AG10803 (cell line): Measurements from ENCODE around the gene LRP5.
A peak's percentile ranks its signal among the peaks of the same experiment; 100 is the strongest.
"Not testable (repeated sequence)": the region's sequence is repeated elsewhere in the genome, so short reads cannot be mapped to it uniquely, and the experiment has no call there.

Source experiments
- DNase-seq: peaks from one replicate; pipeline ENCODE4 v3.0.0; 2010; ENCODE audit warnings: low read depth
- H3K4me3 ChIP-seq: 2 replicates; pipeline ENCODE4 v1.5.1; 2011; ENCODE audit warnings: mild to moderate bottlenecking, low read length, control low read depth
- TF ChIP-seq, protein P1 (sequence below): conservative IDR thresholded peaks from 2 replicates; pipeline ENCODE4 v1.5.1; 2011; ENCODE audit warnings: mild to moderate bottlenecking, low read length, control low read depth, inconsistent platforms

The LRP5 gene

DNA sequence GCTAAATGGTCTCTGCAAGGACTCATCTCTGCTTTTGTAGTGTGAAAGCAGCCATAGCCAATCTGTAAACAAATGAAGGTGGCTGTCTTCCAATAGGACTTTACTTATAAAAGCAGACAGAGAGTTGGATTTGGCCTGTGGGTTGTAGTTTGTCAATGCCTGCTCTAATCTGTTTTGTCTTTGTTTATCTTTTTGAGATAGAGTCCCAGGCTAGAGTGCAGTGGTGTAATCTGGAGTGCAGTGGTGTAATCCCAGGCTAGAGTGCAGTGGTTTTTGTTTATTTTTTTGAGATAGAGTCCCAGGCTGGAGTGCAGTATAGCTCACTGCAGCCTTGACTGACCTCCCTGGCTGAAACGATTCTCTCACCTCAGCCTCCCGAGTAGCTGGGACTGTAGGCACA lies 156.7 kb downstream of the LRP5 start:
- no peak overlapping the region for H3K4me3 ChIP-seq
- DNase-seq = no peak
- TF ChIP-seq, protein P1, sequence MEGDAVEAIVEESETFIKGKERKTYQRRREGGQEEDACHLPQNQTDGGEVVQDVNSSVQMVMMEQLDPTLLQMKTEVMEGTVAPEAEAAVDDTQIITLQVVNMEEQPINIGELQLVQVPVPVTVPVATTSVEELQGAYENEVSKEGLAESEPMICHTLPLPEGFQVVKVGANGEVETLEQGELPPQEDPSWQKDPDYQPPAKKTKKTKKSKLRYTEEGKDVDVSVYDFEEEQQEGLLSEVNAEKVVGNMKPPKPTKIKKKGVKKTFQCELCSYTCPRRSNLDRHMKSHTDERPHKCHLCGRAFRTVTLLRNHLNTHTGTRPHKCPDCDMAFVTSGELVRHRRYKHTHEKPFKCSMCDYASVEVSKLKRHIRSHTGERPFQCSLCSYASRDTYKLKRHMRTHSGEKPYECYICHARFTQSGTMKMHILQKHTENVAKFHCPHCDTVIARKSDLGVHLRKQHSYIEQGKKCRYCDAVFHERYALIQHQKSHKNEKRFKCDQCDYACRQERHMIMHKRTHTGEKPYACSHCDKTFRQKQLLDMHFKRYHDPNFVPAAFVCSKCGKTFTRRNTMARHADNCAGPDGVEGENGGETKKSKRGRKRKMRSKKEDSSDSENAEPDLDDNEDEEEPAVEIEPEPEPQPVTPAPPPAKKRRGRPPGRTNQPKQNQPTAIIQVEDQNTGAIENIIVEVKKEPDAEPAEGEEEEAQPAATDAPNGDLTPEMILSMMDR = no peak

DNA sequence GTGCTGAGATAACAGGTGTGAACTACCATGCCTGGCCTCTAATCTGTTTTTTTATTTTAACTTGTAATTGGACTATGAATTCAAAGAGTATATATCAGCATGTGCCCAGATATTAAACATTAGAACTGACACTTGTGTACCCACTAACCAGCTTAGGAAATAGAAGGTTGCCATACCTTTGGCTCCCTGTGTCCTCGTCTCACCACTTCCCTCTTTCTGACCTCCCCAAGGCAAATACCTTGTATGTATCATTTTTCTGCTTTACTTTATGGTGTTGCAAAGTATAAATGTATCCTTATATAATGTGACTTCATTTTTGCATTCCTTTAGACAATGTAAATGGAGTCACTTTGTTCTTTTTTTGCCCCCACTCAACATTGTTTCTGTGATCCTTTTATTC lies 157.3 kb downstream of the LRP5 start:
- no peak for DNase-seq
- H3K4me3 ChIP-seq = no peak overlapping the region
- TF ChIP-seq, protein P1 = no peak

DNA sequence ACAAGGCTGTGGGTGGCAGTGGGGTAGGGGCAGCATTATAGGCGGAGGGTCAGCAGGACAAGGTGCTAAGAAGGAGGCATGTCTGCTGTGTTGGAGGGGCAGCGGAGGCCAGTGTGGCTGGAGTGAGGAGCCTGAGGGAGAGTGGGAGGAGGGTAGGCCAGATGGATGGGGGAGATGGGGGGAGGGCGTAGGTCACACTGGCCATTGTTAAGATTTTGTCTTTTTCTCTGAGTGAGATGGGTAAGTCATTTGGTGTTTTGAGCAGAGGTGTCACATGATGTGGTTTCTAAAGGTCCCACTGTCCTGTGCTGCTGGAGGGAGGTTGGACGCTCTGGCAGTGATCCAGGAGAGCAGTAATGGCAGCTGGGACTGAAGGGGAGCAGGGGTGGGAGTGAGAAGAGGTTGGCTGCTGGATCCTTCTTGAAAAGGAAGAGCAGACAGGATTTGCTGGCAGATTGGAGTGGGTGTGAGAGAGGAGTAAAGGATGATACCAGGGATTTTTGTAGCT lies 158.0 kb downstream of the LRP5 start:
- no peak overlapping the region for H3K4me3 ChIP-seq
- no peak for DNase-seq
- TF ChIP-seq, protein P1 = no peak

DNA sequence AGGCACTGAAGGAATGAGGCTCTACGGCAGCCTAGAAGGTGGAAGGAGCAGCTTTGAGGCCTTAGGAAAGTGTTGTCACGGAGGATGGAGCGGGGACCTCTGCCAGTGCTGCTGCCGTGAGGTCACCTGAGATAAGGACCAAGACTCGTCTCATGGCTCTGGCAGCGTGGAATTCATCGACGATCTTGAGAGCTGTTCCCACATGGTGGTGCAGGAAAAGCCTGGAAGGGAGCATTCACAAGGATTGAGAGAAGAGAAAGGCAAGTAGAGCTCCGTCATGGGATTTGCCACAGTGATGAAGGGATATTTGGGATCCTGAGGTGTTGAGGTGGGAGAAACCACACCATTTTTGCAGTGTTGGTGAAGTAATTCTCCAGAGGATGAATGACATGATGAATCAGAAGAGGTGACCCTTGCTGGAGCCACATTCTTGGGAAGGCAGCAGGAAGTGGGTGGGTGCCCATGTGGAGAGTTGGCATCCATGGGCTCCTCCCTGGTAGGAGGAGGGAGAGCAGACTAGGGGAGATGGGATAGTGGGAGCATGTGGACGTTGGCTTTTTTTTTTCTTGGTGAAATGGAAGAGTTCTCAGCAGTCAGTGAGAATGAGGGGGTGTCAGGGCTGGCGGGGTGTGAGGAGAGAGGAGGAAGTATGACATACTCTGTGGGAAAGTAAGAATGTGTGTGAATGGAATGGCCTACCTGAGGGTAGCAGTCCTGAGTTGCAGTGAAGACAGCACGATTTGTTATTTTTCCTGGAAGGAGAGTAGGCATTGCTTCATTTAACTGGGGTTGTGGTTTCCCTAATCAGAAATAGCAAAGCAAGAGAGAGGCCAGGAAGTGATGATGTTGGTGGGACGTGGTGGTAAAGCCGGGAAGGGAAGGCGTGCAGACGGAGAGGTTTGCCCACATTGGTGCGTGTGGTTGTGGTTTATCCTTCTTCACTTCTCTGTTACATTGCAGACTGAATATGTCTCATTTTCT lies 159.3 kb downstream of the LRP5 start:
- no peak overlapping the region for H3K4me3 ChIP-seq
- DNase-seq = peak; percentile 63
- TF ChIP-seq, protein P1 = no peak

DNA sequence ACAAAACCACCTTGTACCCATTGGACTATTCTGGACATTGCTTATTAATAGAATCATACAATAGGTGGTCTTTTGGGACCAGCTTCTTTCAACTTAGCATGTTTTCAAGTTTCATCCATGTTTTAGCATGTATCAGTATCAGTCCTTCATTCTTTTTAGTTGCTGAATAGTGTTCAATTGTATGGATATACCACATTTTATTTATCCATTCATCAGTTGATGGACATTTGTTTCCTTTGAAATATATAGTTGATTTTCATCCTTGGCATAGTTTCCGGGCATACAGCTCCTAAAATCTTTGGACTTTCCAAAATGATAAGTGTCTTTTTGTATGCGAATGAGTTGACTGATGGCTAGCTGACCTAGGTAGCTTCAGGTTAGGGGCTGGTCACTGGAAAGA lies 160.4 kb downstream of the LRP5 start:
- DNase-seq = no peak
- no peak overlapping the region for H3K4me3 ChIP-seq
- TF ChIP-seq, protein P1 = no peak

DNA sequence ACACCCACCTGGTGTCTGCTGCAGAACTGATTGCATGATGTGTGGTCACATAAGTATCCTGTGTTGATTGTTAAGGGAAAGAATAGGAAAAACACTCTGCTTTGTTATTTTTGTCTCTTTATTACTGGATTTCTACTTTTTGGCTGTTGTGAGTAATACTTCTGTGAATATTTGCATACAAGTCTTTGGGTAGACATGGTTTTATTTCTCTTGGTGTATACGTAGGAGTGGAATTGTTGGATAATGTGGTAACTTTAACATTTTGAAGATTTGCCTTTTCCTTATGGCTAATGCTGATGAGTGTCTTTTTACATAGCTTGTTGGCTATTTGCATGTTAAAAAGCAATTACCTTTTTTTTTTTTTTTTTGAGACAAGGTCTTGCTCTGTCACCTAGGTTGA lies 161.3 kb downstream of the LRP5 start:
- TF ChIP-seq, protein P1 = no peak
- no peak for DNase-seq
- no peak overlapping the region for H3K4me3 ChIP-seq

DNA sequence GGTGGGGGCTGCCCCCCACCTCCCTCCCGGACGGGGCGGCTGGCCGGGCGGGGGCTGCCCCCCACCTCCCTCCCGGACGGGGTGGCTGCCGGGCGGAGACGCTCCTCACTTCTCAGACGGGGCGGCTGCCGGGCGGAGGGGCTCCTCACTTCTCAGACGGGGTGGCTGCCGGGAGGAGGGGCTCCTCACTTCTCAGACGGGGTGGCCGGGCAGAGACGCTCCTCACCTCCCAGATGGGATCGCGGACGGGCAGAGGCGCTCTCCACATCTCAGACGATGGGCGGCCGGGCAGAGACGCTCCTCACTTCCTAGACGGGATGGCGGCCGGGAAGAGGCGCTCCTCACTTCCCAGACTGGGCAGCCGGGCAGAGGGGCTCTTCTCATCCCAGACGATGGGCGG lies 163.2 kb downstream of the LRP5 start:
- H3K4me3 ChIP-seq, DNase-seq: not testable (repeated sequence)
